Osteoblast (primary cell): Measurements from ENCODE around the gene PAK5. TPM values are rescaled to one million over a fixed set of nuclear protein-coding genes. Genes with fewer than 3 reads are reported as not detected.

ENCODE experiments used
- DNase-seq: peaks from one replicate; pipeline ENCODE4 v3.0.0; 2011; ENCODE audit warnings: low spot score, mixed read lengths; ENCODE audit not compliant: insufficient read length; ENCODE audit errors: missing footprints
- H2AFZ ChIP-seq: 2 replicates; pipeline ENCODE4 v1.6.0; 2011; ENCODE audit warnings: mild to moderate bottlenecking, low read length
- H3K27ac ChIP-seq: 2 replicates; pipeline ENCODE4 v1.5.1; 2011; ENCODE audit warnings: mild to moderate bottlenecking, low read depth, low read length, moderate library complexity
- H3K27me3 ChIP-seq: 2 replicates; pipeline ENCODE4 v1.6.0; 2012; ENCODE audit warnings: mild to moderate bottlenecking, control low read depth, inconsistent platforms, low read length, moderate library complexity; ENCODE audit not compliant: insufficient read depth
- H3K36me3 ChIP-seq: 2 replicates; pipeline ENCODE4 v1.5.1; 2011; ENCODE audit warnings: mild to moderate bottlenecking, low read length, control low read depth, moderate library complexity; ENCODE audit not compliant: insufficient read depth
- H3K4me1 ChIP-seq: 2 replicates; pipeline ENCODE4 v1.5.1; 2011; ENCODE audit warnings: mild to moderate bottlenecking, low read length, control low read depth, moderate library complexity; ENCODE audit not compliant: insufficient read depth
- H3K4me2 ChIP-seq: 2 replicates; pipeline ENCODE4 v1.6.0; 2011; ENCODE audit warnings: mild to moderate bottlenecking, low read length; ENCODE audit not compliant: insufficient read depth
- H3K4me3 ChIP-seq: fragments of 200-600 bp; sonication (generic); 3 replicates; pipeline ENCODE4 v1.5.1; 2012; ENCODE audit warnings: mild to moderate bottlenecking, low read length, inconsistent platforms; ENCODE audit not compliant: insufficient read depth
- H3K79me2 ChIP-seq: 2 replicates; pipeline ENCODE4 v1.6.0; 2012; ENCODE audit warnings: mild to moderate bottlenecking, low read length, control low read depth, inconsistent platforms; ENCODE audit not compliant: insufficient read depth
- H3K9me3 ChIP-seq: 2 replicates; pipeline ENCODE4 v1.5.1; 2011; ENCODE audit warnings: low read depth, low read length, control low read depth
- H4K20me1 ChIP-seq: 2 replicates; pipeline ENCODE4 v1.6.0; 2012; ENCODE audit warnings: mild to moderate bottlenecking, low read length, control low read depth; ENCODE audit not compliant: insufficient read depth
- total RNA-seq: library from RNA; depleted of rRNA; stranded (reverse); fragments of >200 nt; gene quantifications from 2 replicates; pipeline ENCODE4 v1.2.3, GENCODE V29; 2012
- TF ChIP-seq, protein P1 (sequence below): IDR thresholded peaks from 2 replicates; pipeline ENCODE4 v1.5.1; 2011; ENCODE audit warnings: mild to moderate bottlenecking, low read depth, low read length, moderate library complexity; ENCODE audit errors: extremely low read depth

The PAK5 gene
- total RNA-seq, 1 donor: not detected

DNA sequence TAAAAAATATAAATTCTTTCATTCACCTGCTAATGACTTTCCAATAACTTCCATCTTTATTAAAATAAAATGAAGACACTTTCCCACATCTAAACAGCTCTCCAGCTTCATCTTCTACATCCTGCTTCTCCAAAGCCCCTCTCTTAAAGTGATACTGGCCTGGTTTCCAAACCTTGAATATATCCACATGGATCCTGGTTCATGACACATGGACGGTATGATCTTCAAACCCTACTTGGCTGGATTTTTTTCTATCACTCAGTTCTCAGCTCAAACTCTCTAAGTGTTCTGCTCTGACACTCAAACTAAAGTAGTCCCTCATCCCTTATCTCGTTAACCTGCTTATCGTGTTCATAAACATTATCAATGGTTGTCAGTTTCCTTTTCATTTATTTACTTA lies 128.2 kb downstream of the PAK5 start:
- Histone ChIP-seq H3K79me2 (no peaks in the 10 kb centered on the region), H3K36me3 (no peaks in the 10 kb centered on the region), H3K4me3 (no peak overlapping the region), H3K4me1 (no peaks in the 10 kb centered on the region), H3K27me3 (no peaks in the 10 kb centered on the region), H4K20me1 (no peaks in the 10 kb centered on the region), H3K4me2 (no peak overlapping the region), H3K9me3 (no peaks in the 10 kb centered on the region), H3K27ac (no peak overlapping the region), H2AFZ (no peak overlapping the region)
- TF ChIP-seq, protein P1, sequence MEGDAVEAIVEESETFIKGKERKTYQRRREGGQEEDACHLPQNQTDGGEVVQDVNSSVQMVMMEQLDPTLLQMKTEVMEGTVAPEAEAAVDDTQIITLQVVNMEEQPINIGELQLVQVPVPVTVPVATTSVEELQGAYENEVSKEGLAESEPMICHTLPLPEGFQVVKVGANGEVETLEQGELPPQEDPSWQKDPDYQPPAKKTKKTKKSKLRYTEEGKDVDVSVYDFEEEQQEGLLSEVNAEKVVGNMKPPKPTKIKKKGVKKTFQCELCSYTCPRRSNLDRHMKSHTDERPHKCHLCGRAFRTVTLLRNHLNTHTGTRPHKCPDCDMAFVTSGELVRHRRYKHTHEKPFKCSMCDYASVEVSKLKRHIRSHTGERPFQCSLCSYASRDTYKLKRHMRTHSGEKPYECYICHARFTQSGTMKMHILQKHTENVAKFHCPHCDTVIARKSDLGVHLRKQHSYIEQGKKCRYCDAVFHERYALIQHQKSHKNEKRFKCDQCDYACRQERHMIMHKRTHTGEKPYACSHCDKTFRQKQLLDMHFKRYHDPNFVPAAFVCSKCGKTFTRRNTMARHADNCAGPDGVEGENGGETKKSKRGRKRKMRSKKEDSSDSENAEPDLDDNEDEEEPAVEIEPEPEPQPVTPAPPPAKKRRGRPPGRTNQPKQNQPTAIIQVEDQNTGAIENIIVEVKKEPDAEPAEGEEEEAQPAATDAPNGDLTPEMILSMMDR: no peak
- no peak for DNase-seq

DNA sequence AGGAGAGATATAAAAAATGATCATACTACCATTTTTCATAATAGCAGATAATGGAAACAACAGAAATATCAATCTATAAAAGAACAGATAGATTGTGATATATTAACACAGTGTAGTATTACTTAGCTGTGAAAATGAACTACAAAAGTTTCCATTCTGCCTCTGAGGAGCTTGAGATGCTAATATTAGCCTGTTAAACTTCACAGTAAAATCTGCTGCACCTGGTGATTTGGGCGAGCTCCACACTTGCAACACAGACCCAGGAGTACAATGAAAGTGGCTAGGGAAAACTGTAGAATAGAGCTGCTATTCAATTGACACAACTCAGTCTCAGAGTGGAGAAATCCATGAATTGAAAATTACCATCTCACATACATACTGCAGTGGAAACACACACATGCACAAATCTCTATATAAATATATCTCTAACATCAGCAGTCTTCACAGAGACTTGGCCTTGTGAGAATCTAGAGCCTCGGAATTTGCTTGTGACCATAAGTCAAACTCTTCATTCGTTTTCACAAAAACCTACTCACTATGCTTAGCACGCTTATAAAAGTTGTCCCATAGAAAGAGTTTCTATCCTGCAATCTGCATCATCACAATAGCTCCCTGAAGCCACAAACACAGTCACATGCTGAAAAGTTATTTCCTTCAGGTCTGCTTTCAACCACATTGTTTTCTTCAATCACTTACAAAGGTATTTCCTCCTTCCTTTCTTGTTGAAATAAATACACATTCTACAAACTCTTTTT lies 133.0 kb downstream of the PAK5 start:
- no peaks in the 10 kb centered on the region for H3K9me3 ChIP-seq
- no peaks in the 10 kb centered on the region for H3K79me2 ChIP-seq
- no peaks in the 10 kb centered on the region for H4K20me1 ChIP-seq
- H3K27ac ChIP-seq: no peak overlapping the region
- DNase-seq: no peak
- H2AFZ ChIP-seq: no peak overlapping the region
- no peaks in the 10 kb centered on the region for H3K4me1 ChIP-seq
- H3K4me3 ChIP-seq: no peak overlapping the region
- H3K36me3 ChIP-seq: no peaks in the 10 kb centered on the region
- TF ChIP-seq, protein P1: no peak
- H3K27me3 ChIP-seq: no peaks in the 10 kb centered on the region
- no peak overlapping the region for H3K4me2 ChIP-seq

DNA sequence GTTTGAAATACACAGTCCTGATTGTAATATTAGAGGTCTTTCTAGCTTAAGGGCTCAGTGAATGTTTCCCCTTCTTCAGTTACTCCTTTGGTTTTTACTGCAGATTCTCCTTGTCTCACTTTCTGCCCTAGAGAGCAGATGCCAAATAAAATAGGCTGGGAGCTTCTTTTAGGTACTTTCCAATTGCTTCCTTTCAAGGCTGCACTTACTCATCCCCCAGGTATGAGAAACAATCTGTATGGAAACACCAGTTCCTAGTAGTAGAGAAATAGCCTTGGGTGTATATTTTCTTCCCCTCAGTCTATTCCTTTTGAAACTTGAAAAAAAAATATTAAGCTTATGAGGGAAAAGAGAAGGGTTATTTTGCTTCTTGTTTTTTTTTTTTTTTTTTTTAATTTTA lies 139.7 kb downstream of the PAK5 start:
- H3K4me2 ChIP-seq: no peak overlapping the region
- no peaks in the 10 kb centered on the region for H3K9me3 ChIP-seq
- no peaks in the 10 kb centered on the region for H3K4me1 ChIP-seq
- H3K36me3 ChIP-seq: no peaks in the 10 kb centered on the region
- no peaks in the 10 kb centered on the region for H4K20me1 ChIP-seq
- H3K27me3 ChIP-seq: no peaks in the 10 kb centered on the region
- no peak overlapping the region for H3K4me3 ChIP-seq
- no peak overlapping the region for H2AFZ ChIP-seq
- no peak overlapping the region for H3K27ac ChIP-seq
- no peaks in the 10 kb centered on the region for H3K79me2 ChIP-seq
- TF ChIP-seq, protein P1: no peak
- DNase-seq: no peak

DNA sequence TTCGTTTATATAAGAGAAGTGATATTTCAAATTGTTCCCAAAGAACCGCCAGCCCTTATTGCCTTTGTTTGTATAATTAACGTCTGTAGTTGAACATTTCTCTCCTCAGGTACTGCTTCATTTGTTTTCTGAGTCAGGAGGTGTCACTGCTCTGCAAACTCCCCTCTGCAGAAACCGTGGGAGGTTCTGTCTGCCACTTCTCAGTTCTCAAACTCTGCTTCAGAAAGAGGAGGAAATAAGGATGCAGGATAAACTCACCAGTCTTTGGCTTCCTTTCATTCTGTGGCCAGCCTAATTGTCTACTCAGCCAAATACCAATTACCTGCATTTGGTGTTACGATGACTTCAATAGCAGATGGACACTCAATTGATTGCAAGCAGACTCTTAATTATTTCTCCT lies 149.8 kb downstream of the PAK5 start:
- TF ChIP-seq, protein P1: no peak
- Histone ChIP-seq H3K36me3 (no peaks in the 10 kb centered on the region), H4K20me1 (no peaks in the 10 kb centered on the region), H3K27ac (no peak overlapping the region), H3K27me3 (no peaks in the 10 kb centered on the region), H2AFZ (no peak overlapping the region), H3K4me1 (no peaks in the 10 kb centered on the region), H3K9me3 (no peaks in the 10 kb centered on the region), H3K79me2 (no peaks in the 10 kb centered on the region), H3K4me3 (no peak overlapping the region), H3K4me2 (no peak overlapping the region)
- no peak for DNase-seq
